Nephron (organoid): ENCODE results near the gene GFPT1.

Source experiments
- H3K27ac Mint-ChIP-seq, 3 experiments: 2 replicates each; pipeline ENCODE4 v1.8.0; 2020; ENCODE audit warnings: mixed read lengths in 3 of 3, mild to moderate bottlenecking in 2 of 3, moderate library complexity in 1 of 3
- H3K27me3 Mint-ChIP-seq: 2 replicates; pipeline ENCODE4 v1.8.0; 2021; ENCODE audit warnings: low read depth, mild to moderate bottlenecking, moderate library complexity, mixed read lengths
- H3K36me3 Mint-ChIP-seq: 2 replicates; pipeline ENCODE4 v1.8.0; 2020; ENCODE audit warnings: low read depth, mixed read lengths
- H3K4me1 Mint-ChIP-seq: 2 replicates; pipeline ENCODE4 v1.8.0; 2020; ENCODE audit warnings: mixed read lengths
- H3K4me3 Mint-ChIP-seq, 3 experiments: 2 replicates each; pipeline ENCODE4 v1.8.0; 2020; ENCODE audit warnings: mild to moderate bottlenecking in 3 of 3, mixed read lengths in 3 of 3, moderate library complexity in 2 of 3
- H3K9me3 Mint-ChIP-seq: 2 replicates; pipeline ENCODE4 v1.8.0; 2020; ENCODE audit warnings: mixed read lengths
- TF ChIP-seq, protein P1 (sequence below), 3 experiments: fragments of 200-600 bp; sonication (generic); IDR thresholded peaks; one replicate each; pipeline ENCODE4 v1.5.0; 2021; ENCODE audit warnings: antibody characterized with exemption in 3 of 3; ENCODE audit not compliant: unreplicated experiment in 3 of 3

The GFPT1 gene

GRCh38 chr2:69400121-69400520 is 13.1 kb upstream of the GFPT1 start:
- peaks cover 74% of the 10 kb centered on the region for H3K36me3 Mint-ChIP-seq
- no peaks in the 10 kb centered on the region for H3K27me3 Mint-ChIP-seq
- no peak overlapping the region for H3K4me3 Mint-ChIP-seq
- TF ChIP-seq, protein P1, sequence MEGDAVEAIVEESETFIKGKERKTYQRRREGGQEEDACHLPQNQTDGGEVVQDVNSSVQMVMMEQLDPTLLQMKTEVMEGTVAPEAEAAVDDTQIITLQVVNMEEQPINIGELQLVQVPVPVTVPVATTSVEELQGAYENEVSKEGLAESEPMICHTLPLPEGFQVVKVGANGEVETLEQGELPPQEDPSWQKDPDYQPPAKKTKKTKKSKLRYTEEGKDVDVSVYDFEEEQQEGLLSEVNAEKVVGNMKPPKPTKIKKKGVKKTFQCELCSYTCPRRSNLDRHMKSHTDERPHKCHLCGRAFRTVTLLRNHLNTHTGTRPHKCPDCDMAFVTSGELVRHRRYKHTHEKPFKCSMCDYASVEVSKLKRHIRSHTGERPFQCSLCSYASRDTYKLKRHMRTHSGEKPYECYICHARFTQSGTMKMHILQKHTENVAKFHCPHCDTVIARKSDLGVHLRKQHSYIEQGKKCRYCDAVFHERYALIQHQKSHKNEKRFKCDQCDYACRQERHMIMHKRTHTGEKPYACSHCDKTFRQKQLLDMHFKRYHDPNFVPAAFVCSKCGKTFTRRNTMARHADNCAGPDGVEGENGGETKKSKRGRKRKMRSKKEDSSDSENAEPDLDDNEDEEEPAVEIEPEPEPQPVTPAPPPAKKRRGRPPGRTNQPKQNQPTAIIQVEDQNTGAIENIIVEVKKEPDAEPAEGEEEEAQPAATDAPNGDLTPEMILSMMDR (IDR thresholded peaks at IDR 0.05; ENCODE audit: unreplicated experiment in 3 of 3) = no peak
- peaks cover 9% of the 10 kb centered on the region for H3K9me3 Mint-ChIP-seq
- H3K27ac Mint-ChIP-seq = no peak overlapping the region
- no peaks in the 10 kb centered on the region for H3K4me1 Mint-ChIP-seq

DNA sequence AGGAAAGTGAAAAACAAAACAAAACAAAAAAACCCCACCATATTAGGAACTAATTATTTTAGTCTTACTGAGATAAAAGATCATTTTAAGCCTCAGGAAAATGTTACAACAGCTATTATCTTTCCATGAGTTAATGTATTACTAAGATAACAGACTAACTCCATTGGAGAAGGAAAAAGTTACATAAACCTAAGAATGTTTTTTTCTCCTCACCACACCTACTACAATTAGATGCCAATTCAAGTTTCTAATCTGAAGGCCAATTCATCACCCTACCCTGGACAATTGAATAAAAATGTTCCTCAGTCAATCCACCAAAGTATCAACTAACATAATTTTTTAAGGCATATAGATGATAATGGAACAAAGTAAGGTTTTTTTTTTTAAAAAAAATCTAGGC is 10.2 kb upstream of the GFPT1 start:
- H3K27me3 Mint-ChIP-seq = no peaks in the 10 kb centered on the region
- no peaks in the 10 kb centered on the region for H3K4me1 Mint-ChIP-seq
- H3K27ac Mint-ChIP-seq = no peak overlapping the region
- no peaks in the 10 kb centered on the region for H3K9me3 Mint-ChIP-seq
- no peak overlapping the region for H3K4me3 Mint-ChIP-seq
- TF ChIP-seq, protein P1 (IDR thresholded peaks at IDR 0.05; ENCODE audit: unreplicated experiment in 3 of 3) = no peak
- peaks cover 65% of the 10 kb centered on the region for H3K36me3 Mint-ChIP-seq

DNA sequence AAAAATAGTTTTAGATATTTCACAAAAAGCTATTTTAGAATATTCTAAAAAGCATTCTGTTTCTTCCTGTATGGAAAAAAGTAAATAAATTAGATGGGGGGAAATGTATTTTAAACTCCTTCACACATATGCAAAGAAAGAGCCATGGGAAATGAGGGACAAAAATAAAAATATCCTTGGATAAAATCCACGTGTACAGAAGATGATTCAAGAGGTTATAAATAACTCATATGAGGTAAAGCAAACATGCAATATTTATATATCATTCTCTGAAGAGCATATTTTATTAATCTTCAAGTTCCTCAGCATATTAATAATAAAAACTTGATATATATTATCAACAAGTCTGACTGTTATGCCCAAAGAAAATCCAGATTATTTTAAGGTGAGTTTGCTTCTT is 8.8 kb upstream of the GFPT1 start:
- Mint-ChIP-seq H3K27ac (no peak overlapping the region), H3K36me3 (peaks cover 51% of the 10 kb centered on the region), H3K27me3 (no peaks in the 10 kb centered on the region), H3K4me1 (no peaks in the 10 kb centered on the region), H3K4me3 (no peak overlapping the region), H3K9me3 (no peaks in the 10 kb centered on the region)
- TF ChIP-seq, protein P1 (IDR thresholded peaks at IDR 0.05; ENCODE audit: unreplicated experiment in 3 of 3) = no peak

DNA sequence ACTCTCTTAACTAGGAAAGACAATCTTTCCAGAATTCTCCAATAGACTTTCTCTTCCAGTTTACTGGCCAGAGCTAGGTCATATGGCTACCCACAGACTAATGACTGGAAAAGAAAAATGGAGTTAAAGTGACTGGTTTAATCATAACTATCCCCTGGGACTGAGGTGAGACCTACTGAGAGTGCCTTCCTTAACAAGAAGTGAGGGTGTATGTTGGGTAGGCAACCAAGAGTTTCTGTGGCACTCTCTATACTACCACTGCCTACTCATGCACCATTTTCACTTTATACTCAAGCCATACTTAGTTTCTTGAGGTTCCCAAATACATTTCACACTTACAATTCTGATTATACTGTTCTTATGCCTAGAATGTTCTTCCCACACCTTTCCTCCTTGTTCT is 6.9 kb upstream of the GFPT1 start:
- peaks cover 34% of the 10 kb centered on the region for H3K36me3 Mint-ChIP-seq
- H3K4me3 Mint-ChIP-seq = no peak overlapping the region
- no peaks in the 10 kb centered on the region for H3K27me3 Mint-ChIP-seq
- no peaks in the 10 kb centered on the region for H3K9me3 Mint-ChIP-seq
- H3K4me1 Mint-ChIP-seq = no peaks in the 10 kb centered on the region
- TF ChIP-seq, protein P1 (IDR thresholded peaks at IDR 0.05; ENCODE audit: unreplicated experiment in 3 of 3) = no peak
- H3K27ac Mint-ChIP-seq = no peak overlapping the region

GRCh38 chr2:69390471-69390870 is 3.4 kb upstream of the GFPT1 start:
- Mint-ChIP-seq H3K27ac (no peak overlapping the region), H3K4me1 (peaks cover 20% of the 10 kb centered on the region), H3K27me3 (no peaks in the 10 kb centered on the region), H3K36me3 (peaks cover 17% of the 10 kb centered on the region), H3K9me3 (no peaks in the 10 kb centered on the region), H3K4me3 (no peak overlapping the region)
- TF ChIP-seq, protein P1 (IDR thresholded peaks at IDR 0.05; ENCODE audit: unreplicated experiment in 3 of 3) = no peak

GRCh38 chr2:69390001-69390400 is 3.0 kb upstream of the GFPT1 start:
- no peaks in the 10 kb centered on the region for H3K9me3 Mint-ChIP-seq
- H3K27me3 Mint-ChIP-seq = no peaks in the 10 kb centered on the region
- no peak overlapping the region for H3K4me3 Mint-ChIP-seq
- H3K27ac Mint-ChIP-seq = no peak overlapping the region
- peaks cover 16% of the 10 kb centered on the region for H3K36me3 Mint-ChIP-seq
- TF ChIP-seq, protein P1 (IDR thresholded peaks at IDR 0.05; ENCODE audit: unreplicated experiment in 3 of 3) = no peak
- peaks cover 21% of the 10 kb centered on the region for H3K4me1 Mint-ChIP-seq
